EH (cell line): ENCODE results near the gene MAP2K4.

Source experiments
- DNase-seq: peaks from one replicate; pipeline ENCODE4 v3.0.0-alpha.2; 2015; ENCODE audit warnings: low read depth

The MAP2K4 gene

GRCh38 chr17:12089809-12090384 lies 69.2 kb downstream of the MAP2K4 start:
- peak; percentile 82 for DNase-seq

GRCh38 chr17:12094336-12094735 lies 73.7 kb downstream of the MAP2K4 start:
- no peak for DNase-seq

GRCh38 chr17:12095522-12095921 lies 74.8 kb downstream of the MAP2K4 start:
- no peak for DNase-seq

- DNase-seq: no peak
Observed at GRCh38 chr17:12097326-12097725, 76.6 kb downstream of the MAP2K4 start.

- no peak for DNase-seq
Observed at GRCh38 chr17:12098568-12098967, 77.9 kb downstream of the MAP2K4 start.

DNA sequence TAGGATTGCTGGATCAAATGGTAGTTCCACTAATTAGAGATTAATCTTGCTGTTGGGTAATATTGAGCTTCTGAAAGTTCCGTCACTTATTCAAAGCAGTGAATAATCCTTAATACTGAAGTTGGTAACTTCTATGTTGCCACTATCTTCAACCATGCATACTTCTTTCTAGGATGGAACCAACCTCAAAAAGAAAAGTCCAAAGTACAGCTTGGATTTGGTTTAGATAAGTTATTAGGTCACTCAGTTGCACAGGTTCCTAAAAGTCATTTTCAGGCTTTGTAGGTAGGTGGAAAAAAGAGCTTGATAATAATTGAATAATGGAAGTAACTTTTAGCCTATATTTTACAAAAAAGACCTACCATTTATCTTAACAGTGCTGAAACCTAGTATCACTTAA lies 78.7 kb downstream of the MAP2K4 start:
- DNase-seq: no peak

DNA sequence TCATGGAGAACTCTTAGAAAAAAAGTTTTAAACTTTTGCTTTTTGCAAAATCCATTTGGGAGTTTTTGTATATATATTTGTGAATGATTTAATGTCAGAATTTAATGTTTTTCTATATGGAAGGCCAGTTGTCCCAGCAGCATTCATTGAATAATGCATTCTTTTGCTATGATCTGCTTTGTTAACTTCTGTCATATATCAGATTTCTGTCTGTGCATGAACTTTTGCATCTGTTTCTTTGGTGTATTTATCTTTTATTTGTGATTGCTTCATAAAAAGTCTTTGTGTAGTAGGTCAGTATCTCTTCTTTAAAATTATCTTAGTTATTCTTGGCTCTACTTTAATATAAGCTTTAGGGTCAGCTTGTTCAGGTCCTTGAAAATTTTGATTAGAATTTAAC lies 84.2 kb downstream of the MAP2K4 start:
- no peak for DNase-seq

GRCh38 chr17:12107905-12108304 lies 87.2 kb downstream of the MAP2K4 start:
- DNase-seq: peak; percentile 30

DNA sequence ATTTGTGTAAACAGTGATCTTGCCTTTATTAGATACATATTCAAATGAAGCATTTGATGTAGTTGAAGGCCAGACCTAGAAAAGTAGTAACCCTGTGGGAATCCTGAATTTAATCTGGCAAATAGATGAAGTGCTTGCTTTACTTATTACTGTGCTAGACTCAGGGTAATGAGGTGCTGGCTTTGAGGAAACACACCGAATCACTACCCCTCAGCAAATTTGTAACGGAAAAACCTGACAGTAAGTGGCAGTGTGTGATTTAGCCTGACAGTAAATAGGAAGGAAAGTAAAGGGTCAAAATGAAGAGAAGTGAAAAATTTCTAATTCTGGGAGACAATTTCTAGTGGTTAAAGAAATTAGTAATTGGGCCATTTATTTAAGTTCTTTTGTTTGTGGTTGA lies 90.2 kb downstream of the MAP2K4 start:
- DNase-seq: no peak

DNA sequence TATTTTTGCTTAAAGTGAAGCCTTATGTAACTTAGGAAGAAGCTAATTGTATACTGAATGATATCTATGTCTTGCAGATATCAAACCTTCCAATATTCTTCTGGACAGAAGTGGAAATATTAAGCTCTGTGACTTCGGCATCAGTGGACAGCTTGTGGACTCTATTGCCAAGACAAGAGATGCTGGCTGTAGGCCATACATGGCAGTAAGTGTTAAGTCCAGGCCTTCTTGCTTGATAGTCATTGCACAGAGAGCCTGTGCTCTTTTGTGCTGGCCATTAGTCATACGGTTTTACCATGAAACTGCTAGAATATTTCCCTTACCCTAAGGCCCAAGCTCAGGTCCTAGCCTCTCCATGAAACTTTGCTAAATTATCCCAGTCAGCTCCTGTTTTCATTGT lies 92.5 kb downstream of the MAP2K4 start:
- DNase-seq: no peak

GRCh38 chr17:12114686-12115418 lies 94.2 kb downstream of the MAP2K4 start:
- DNase-seq: no peak

DNA sequence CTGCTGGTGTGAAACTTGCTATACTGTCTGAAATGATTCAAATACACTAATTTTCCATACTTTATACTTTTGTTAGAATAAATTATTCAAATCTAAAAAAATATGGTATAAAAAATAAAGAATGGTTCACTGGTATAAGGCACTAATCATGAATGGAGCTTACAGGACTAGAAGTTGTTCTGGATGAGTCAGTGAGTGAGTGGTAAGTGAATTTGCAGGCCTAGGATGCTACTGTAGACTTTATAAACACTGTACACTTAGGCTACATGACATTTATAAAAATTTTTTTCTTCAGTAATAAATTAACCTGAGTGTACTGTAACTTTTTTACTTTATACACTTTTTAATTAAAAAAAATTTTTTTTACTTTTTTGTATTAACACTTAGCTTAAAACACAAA lies 95.5 kb downstream of the MAP2K4 start:
- DNase-seq: no peak

- DNase-seq: no peak
Observed at GRCh38 chr17:12118617-12119016, 97.9 kb downstream of the MAP2K4 start.

DNA sequence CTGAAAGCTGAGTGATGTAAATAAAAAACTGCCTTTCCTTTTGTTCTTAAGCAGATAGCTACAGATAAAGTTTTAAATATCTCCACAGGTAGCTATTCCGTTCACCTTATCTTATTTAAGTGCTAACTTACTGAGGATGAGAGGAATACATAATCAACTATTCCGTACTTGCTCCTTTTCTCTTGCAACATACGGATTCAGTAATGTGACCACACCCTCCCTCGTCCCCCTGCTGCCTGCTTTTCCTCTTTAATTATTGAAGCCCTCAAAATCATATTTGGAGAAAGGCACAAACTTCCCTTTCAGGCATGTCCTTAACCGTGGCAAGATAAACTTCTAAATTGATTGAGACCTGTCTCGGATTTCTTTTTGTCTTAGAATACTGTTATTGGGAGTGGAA lies 101.4 kb downstream of the MAP2K4 start:
- DNase-seq: no peak

GRCh38 chr17:12127177-12127576 lies 106.5 kb downstream of the MAP2K4 start:
- no peak for DNase-seq

DNA sequence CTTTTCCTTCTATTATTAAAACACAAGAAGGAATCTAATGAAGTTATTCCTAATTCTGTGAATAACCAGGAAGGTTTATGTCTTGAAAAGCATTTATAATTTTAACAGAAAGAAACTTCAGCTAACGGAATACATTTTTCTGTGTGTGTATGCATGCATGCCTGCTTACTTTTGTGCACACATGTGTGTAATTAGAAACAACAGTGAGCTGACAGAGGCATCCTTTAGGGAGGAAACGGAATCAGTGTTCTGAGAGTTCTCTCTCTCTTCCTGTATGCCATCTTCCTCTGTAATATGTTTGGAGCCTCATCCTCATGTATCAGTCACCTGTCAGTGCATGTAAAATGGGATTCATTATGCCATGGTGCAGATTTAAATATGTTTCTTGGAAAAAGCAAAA lies 107.0 kb downstream of the MAP2K4 start:
- no peak for DNase-seq

DNA sequence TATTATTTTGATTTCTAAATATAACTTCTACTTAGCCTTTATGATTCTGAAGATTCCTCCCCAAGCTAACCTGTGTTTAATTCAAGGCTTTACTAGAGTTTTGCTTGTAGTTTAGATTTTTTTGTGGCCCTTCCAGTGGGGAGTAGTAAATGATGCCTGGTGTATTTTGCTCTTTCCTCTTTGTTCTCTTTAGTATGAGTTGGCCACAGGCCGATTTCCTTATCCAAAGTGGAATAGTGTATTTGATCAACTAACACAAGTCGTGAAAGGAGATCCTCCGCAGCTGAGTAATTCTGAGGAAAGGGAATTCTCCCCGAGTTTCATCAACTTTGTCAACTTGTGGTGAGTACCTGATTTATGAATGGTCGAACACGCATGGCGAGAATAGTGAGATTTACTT lies 108.3 kb downstream of the MAP2K4 start:
- DNase-seq: no peak

GRCh38 chr17:12133183-12133582 lies 112.5 kb downstream of the MAP2K4 start:
- DNase-seq: peak; percentile 90

DNA sequence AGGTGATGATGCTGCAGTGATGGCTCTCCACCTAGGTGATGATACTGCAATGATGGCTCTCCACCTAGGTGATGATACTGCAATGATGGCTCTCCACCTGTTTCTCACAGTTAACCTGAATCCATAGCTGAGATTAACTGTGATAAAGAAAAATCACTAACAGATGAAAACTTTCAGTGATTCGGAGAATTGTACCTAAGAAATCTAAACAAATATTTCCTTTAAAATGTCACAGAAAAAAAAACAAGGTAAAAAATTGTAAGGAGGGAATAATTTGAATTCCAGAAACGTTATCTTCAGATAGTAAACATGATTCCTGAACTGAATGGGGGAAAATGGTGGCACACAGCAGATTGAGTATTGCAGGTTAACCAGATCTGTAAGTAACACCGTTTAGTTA lies 113.4 kb downstream of the MAP2K4 start:
- no peak for DNase-seq

DNA sequence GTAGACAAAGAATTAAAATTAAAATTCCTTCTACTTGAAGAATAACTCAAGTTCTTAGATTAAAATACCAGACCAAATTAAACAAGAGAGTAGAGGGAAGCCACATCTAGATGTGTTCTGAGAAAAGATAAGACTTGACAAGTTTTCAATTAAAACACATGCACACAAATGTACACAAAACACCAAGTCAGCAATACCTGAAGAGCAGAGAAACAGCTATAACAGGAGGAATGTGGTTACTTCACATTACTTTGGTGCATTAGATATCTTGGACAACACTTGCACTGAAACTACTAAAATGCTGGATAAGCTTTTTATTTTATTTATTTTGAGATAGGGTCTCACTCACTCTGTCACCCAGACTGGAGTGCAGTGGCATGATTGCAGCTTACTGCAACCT lies 113.9 kb downstream of the MAP2K4 start:
- DNase-seq: no peak

DNA sequence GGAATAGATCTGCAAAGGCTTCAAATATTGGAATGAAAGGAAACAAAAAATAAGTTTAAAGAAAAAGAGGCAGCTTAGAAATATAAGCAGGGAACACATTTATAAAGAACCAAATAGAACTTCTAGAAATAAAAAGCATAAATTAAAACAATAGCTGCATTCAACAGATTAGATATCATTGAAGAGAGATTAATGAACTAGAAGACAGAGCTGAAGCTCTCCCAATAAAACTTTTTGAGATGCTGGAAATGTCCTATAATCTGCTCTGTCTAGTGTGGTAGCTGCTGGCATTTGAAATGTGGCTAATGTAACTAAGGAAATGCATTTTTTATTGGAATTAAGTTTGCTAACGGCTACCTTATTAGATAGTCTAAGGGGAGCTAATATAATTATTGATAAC lies 115.6 kb downstream of the MAP2K4 start:
- no peak for DNase-seq

GRCh38 chr17:12136646-12137045 lies 116.0 kb downstream of the MAP2K4 start:
- no peak for DNase-seq

GRCh38 chr17:12137859-12138258 lies 117.2 kb downstream of the MAP2K4 start:
- DNase-seq: no peak

DNA sequence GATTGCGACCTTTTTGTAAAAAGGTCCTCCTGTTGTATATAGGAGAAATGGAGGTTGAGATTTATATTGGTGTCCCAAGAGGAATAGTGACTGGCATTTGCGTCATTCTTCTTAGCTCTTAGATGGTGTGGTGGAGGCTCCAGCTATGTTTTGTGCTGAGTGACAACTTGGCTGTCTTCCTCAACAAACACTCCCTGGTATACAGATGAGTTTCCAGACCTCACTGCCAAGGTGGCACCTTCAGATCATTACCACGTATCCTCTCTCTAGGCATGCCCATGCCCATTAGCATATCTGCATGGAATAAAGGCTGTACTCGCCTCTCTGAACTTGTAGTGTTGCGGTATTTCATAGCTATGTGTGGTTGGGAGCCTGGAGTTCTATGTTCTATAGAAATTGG lies 120.0 kb downstream of the MAP2K4 start:
- DNase-seq: no peak
